ENCODE measurements around the gene FOXO1. TPM values are rescaled to one million over a fixed set of nuclear protein-coding genes. Genes with fewer than 3 reads are reported as not detected.

FOXO1 gene
- total RNA-seq, 2 donors from 2014 or later: 15.7 to 26.4 TPM

DNA sequence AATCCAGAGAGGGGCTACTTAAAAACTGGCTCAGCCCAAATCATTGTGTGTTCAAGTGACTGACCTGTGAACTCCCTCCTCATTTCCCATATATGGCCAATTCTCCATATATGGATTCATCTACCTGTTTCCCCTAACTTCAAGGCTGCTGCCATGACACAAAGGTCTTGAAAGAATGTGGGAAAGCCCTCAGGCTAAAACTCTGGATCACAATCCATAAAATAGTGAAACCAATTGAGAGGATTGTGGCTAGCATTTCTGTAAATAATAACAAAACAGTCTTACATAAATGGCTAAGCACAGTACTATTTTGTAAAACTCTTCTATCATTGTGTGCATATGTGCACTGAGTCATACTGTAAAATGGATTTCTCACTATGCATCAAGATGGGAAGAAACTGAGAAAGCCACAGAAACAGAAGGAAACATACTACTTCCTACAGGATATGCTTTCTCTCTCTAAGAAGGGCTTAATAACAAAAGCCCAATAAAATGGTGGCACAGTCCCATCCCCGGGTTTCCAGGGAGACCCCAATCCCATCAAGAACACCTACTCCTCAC is 80.5 kb downstream of the FOXO1 start:
- H3K4me1 ChIP-seq: peaks cover 4% of the 10 kb centered on the region
- no peaks in the 10 kb centered on the region for H3K36me3 ChIP-seq
- TF ChIP-seq, protein P1, sequence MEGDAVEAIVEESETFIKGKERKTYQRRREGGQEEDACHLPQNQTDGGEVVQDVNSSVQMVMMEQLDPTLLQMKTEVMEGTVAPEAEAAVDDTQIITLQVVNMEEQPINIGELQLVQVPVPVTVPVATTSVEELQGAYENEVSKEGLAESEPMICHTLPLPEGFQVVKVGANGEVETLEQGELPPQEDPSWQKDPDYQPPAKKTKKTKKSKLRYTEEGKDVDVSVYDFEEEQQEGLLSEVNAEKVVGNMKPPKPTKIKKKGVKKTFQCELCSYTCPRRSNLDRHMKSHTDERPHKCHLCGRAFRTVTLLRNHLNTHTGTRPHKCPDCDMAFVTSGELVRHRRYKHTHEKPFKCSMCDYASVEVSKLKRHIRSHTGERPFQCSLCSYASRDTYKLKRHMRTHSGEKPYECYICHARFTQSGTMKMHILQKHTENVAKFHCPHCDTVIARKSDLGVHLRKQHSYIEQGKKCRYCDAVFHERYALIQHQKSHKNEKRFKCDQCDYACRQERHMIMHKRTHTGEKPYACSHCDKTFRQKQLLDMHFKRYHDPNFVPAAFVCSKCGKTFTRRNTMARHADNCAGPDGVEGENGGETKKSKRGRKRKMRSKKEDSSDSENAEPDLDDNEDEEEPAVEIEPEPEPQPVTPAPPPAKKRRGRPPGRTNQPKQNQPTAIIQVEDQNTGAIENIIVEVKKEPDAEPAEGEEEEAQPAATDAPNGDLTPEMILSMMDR (IDR thresholded peaks at IDR 0.05): no peak
- intact Hi-C loops (cut with DNase I): no loop called here
- no peak overlapping the region for H3K4me3 ChIP-seq
- no peak overlapping the region for H3K27ac ChIP-seq
- no peak for DNase-seq
- no peaks in the 10 kb centered on the region for H3K27me3 ChIP-seq
- no peaks in the 10 kb centered on the region for H3K9me3 ChIP-seq
- H3K9ac ChIP-seq (ENCODE audit: low read depth in 2 of 2, low read length in 2 of 2): no peak overlapping the region

DNA sequence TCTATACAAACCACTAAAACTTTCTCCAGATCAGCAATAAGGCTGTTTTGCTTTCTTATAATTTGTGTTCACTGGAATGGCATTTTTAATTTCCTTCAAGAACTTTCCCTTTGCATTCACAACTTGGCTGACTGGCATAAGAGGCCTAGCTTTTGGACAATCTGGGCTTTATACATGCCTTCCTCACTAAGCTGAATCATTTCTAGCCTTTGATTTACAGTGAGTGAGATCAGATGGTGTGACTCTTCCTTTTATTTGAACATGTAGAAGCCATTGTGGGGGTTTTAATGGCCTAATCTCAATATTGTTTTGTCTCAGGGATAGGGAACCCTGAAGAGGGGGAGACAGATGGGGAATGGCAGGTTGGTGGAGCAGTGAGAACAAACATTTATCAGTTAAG is 82.7 kb downstream of the FOXO1 start:
- Histone ChIP-seq H3K4me1 (peaks cover under 1% of the 10 kb centered on the region), H3K36me3 (no peaks in the 10 kb centered on the region), H3K9me3 (no peaks in the 10 kb centered on the region), H3K27me3 (no peaks in the 10 kb centered on the region), H3K27ac (no peak overlapping the region), H3K9ac (ENCODE audit: low read depth in 2 of 2, low read length in 2 of 2) (no peak overlapping the region), H3K4me3 (no peak overlapping the region)
- intact Hi-C loops (cut with DNase I): no loop called here
- no peak for DNase-seq
- TF ChIP-seq, protein P1 (IDR thresholded peaks at IDR 0.05): no peak

DNA sequence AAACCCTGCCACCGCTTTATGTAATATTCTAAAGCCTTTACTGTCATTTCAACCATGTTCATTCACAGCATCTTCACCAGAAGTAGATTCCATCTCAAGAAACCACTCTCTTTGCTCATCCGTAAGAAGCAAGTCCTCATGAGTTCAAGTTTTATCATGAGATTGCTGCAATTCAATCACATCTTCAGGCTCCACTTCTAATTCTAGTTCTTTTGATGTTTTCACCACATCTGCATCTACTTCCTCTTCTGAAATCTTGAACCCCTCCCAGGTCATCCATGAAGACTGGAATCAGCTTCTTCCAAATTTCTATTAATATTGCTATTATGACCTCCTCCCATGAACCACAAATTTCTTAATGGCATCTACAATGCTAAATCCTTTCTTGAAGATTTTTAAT is 83.9 kb downstream of the FOXO1 start:
- no peaks in the 10 kb centered on the region for H3K4me1 ChIP-seq
- TF ChIP-seq, protein P1 (IDR thresholded peaks at IDR 0.05): no peak
- H3K27ac ChIP-seq: no peak overlapping the region
- no peaks in the 10 kb centered on the region for H3K9me3 ChIP-seq
- no peak for DNase-seq
- H3K4me3 ChIP-seq: no peak overlapping the region
- H3K36me3 ChIP-seq: no peaks in the 10 kb centered on the region
- no peaks in the 10 kb centered on the region for H3K27me3 ChIP-seq
- H3K9ac ChIP-seq (ENCODE audit: low read depth in 2 of 2, low read length in 2 of 2): no peak overlapping the region
- intact Hi-C loops (cut with DNase I): no loop called here

DNA sequence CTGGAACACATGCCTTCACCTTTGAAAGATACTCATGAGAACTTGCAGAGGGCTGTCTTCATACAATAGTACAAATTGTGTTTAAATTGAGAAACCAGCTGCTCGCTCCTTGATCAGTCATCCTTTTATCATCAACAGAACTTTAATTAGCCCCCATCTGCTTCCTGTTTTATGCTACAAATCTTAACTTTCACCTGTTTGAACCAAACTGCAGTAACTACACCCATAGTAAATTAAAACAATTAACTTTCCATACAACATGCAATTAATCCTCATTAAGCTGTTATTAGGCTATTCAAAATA is 85.2 kb downstream of the FOXO1 start:
- no peak overlapping the region for H3K9ac ChIP-seq (ENCODE audit: low read depth in 2 of 2, low read length in 2 of 2)
- TF ChIP-seq, protein P1 (IDR thresholded peaks at IDR 0.05): no peak
- H3K27me3 ChIP-seq: no peaks in the 10 kb centered on the region
- no peaks in the 10 kb centered on the region for H3K36me3 ChIP-seq
- no peak overlapping the region for H3K4me3 ChIP-seq
- no peaks in the 10 kb centered on the region for H3K9me3 ChIP-seq
- intact Hi-C loops (cut with DNase I): no loop called here
- DNase-seq: no peak
- H3K4me1 ChIP-seq: no peaks in the 10 kb centered on the region
- H3K27ac ChIP-seq: no peak overlapping the region

DNA sequence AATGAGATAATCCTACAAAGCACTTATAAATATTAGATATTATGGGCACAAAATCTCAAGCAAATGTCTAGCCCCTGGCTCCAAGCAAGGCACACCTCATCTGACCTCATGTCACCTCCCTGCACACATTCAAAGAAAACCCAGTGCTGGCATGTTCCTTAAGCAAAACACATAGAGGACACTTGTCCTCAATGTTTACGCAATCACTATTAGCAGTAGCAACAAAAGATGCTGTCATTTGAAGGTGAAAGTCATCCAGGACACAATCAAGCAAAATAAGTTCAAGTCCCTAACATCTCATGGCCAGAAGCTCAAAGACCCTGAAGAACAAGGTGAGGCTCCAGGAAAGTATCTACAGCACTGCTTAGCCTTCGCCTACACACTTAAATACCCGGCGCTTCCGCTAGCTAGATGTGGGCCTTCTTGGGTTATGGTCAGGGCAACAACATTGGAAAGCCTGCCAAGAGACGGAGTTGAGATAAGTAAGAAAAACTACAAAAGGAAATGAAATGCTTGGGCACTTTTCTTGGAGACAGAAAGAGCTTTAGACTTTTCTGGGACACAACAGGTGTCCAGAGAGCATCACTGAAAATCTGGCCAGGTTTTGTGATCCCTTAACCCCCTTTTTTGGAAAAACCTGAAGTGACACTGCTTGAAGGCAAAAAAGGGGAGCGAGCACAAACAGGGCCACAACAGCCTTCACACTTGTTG is 85.7 kb downstream of the FOXO1 start:
- Histone ChIP-seq H3K27ac (no peak overlapping the region), H3K27me3 (no peaks in the 10 kb centered on the region), H3K36me3 (no peaks in the 10 kb centered on the region), H3K4me1 (no peaks in the 10 kb centered on the region), H3K4me3 (no peak overlapping the region), H3K9ac (ENCODE audit: low read depth in 2 of 2, low read length in 2 of 2) (no peak overlapping the region), H3K9me3 (no peaks in the 10 kb centered on the region)
- TF ChIP-seq, protein P1 (IDR thresholded peaks at IDR 0.05): no peak
- no peak for DNase-seq
- intact Hi-C loops (cut with DNase I): no loop called here
